Measurements from ENCODE around the gene C2CD5.

The C2CD5 gene

GRCh38 chr12:22414742-22415141 is 129.6 kb downstream of the C2CD5 start:
- no peak for DNase-seq (ENCODE audit: low read depth)

GRCh38 chr12:22413592-22413991 is 130.8 kb downstream of the C2CD5 start:
- DNase-seq (ENCODE audit: low read depth), result no peak

GRCh38 chr12:22412581-22412980 is 131.8 kb downstream of the C2CD5 start:
- no peak for DNase-seq (ENCODE audit: low read depth)

- no peak for DNase-seq (ENCODE audit: low read depth)
Observed at GRCh38 chr12:22410486-22410885, 133.9 kb downstream of the C2CD5 start.

- peak; percentile 11 for DNase-seq (ENCODE audit: low read depth)
Observed at GRCh38 chr12:22409377-22410164, 134.8 kb downstream of the C2CD5 start.

- no peak for DNase-seq (ENCODE audit: low read depth)
Observed at GRCh38 chr12:22408610-22409376, 135.5 kb downstream of the C2CD5 start.

- no peak for DNase-seq (ENCODE audit: low read depth)
Observed at GRCh38 chr12:22407397-22407796, 136.9 kb downstream of the C2CD5 start.

GRCh38 chr12:22406627-22407026 is 137.7 kb downstream of the C2CD5 start:
- no peak for DNase-seq (ENCODE audit: low read depth)

GRCh38 chr12:22399464-22400180 is 144.7 kb downstream of the C2CD5 start:
- DNase-seq (ENCODE audit: low read depth), result no peak
